Motor neuron (in vitro differentiated cells): ENCODE results near the gene SCRN2. TPM values are rescaled to one million over a fixed set of nuclear protein-coding genes. Genes with fewer than 3 reads are reported as not detected.

Experiments
- ATAC-seq, 8 experiments: fragments of 200-7000 bp; cut with Tn5 transposase; replicated peaks in 6 of 8; 2 replicates each; pipeline ENCODE4 v1.8.0; 2021; ENCODE audit warnings: mild to moderate bottlenecking in 8 of 8, moderate library complexity in 8 of 8
- H3K27ac ChIP-seq, 2 donors: fragments of 250-450 bp; sonication (Bioruptor Pico); 2 replicates each; pipeline ENCODE4 v1.9.0; 2021; ENCODE audit warnings: antibody characterized with exemption in 2 of 2, mild to moderate bottlenecking in 2 of 2, moderate library complexity in 1 of 2
- H3K4me1 ChIP-seq, 2 donors: fragments of 250-450 bp; sonication (Bioruptor Pico); replicated peaks in 1 of 2; 2 replicates each; pipeline ENCODE4 v1.6.1; 2021; ENCODE audit warnings: antibody characterized with exemption in 2 of 2, mild to moderate bottlenecking in 2 of 2, moderate library complexity in 1 of 2
- H3K4me3 ChIP-seq, 5 donors: fragments of 250-450 bp; sonication (Bioruptor Pico); 2 replicates each; pipeline ENCODE4 v1.9.0; 2021; ENCODE audit warnings: antibody characterized with exemption in 5 of 5, mild to moderate bottlenecking in 5 of 5, moderate library complexity in 4 of 5
- WGBS, 10 experiments: fragments of 450-650 bp; shearing (Covaris generic); methylation state at CpG; one replicate each; pipeline ENCODE4 v1.0.0; 2022; 5-methylcytosine and 5-hydroxymethylcytosine counted together
- in situ Hi-C, 9 experiments: fragments of 400-800 bp; cut with MboI; loops; one replicate each; pipeline ENCODE4 v1.15.0; 2021; ENCODE audit warnings: low sequenced_read_pairs in 9 of 9, low pct_unique_long_range_greater_than_20kb in 2 of 9; ENCODE audit not compliant: unreplicated experiment in 9 of 9
- total RNA-seq, 8 experiments: library from RNA; unstranded; fragments of 300-600 nt; gene quantifications; 2 replicates each; pipeline versions ENCODE4 v1.2.3 to v1.2.4, GENCODE V29; 2022

The SCRN2 gene
- 10 to 100 TPM; 10.8 to 38.6 (median 21.6) TPM for total RNA-seq

GRCh38 chr17:47840742-47841487 lies at the start of gene SCRN2:
SCRN2 (minus strand) TSS chr17:47841273; CDS start chr17:47840843, 430 bp downstream.
- peak; percentile 81 to 91 (median 89) for ATAC-seq
- Histone ChIP-seq H3K4me1 (peaks cover 11 to 16% of the 10 kb centered on the region in 2 donors), H3K27ac (peak within 1 kb of the TSS in 1 of 2 donors; percentile 43), H3K4me3 (peak within 1 kb of the TSS; percentile 44 to 80 (median 58))
- WGBS, 10 experiments: 0% methylated on average over 2 to 12 of the region's 55 CpGs; no CpG with 5 or more reads in 7 of the 10 experiments
- in situ Hi-C loops: loop anchor here in 4 of 9 experiments (5.0 to 25.0 kb wide), 5 partner anchors 46 to 171 kb away; partner anchors contain the start of genes PNPO (in 1 of the 4) and SP2 (in 1 of the 4)

DNA sequence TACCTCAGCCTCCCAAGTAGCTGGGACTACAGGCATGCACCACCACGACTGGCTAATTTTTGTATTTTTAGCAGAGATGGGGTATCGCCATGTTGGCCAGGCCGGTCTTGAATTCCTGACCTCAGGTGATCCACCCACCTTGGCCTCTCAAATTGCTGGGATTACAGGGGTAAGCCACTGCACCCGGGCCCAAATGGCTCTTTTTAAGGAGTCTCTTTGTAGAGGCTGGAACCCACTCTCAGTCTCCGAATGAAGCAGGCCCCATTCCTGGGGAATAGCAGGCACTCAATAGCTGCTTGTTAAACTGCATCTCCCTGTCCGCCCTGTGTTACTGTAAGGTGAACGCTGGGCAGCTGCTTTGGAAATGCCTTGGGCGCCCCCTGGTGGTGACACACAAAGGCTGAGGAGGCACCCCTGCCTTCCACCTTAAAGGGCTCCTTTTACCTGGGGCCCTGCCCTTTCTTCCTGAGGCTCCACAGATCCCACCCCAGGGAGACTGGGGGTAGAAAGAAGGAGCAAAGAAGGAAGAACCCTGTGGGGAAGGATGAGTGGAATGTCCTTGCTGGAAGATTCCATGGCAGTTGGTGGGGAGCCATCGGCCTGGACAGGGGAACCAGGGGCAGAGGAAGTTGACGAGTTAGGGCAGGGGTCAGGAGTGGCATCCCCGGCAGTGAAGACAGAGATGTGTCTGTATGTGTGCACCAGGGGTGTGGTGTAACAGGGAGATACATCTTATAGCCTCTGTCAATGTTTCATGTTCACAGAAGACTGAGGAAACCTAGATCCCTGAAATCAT lies 48.9 kb upstream of the SCRN2 start:
- H3K4me3 ChIP-seq: no peak overlapping the region
- H3K27ac ChIP-seq: no peak overlapping the region
- ATAC-seq: peak; percentile 94 to 100 (median 96)
- 0 to 93% (median 40%) methylated on average over 1 to 10 of the region's 11 CpGs; no CpG with 5 or more reads in 3 of the 10 experiments for WGBS, 10 experiments
- in situ Hi-C loops: loop anchor here in 3 of 9 experiments (5.0 to 10.0 kb wide), 2 partner anchors 45 to 48 kb away; partner anchors contain the start of gene SCRN2 (in 3 of the 3)
- peaks cover 3 to 4% of the 10 kb centered on the region in 2 donors for H3K4me1 ChIP-seq

DNA sequence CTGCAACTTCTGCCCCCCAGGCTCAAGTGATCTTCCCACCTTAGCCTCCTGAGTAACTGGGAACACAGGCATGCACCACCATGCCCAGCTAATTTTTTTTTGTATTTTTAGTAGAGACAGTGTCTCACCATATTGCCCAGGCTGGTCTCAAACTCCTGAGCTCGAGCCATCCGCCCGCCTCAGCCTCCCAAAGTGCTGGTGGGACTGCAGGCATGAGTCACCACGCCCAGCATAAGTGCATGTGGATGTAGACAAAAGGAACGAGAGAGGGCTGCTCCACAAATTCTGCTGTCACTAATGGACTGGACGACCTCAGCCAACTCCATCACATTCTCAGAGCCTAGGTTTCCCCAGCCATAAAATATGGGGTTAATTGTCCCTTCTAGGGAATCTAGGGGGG lies 47.2 kb upstream of the SCRN2 start:
- ATAC-seq: peak in 1 of 8 experiments; percentile 25
- in situ Hi-C loops: loop anchor here in 1 of 9 experiments (5.0 kb wide), 1 partner anchor 46 kb away; the partner anchor contains the start of gene SCRN2
- Histone ChIP-seq H3K4me3 (no peak overlapping the region), H3K27ac (no peak overlapping the region), H3K4me1 (no peaks in the 10 kb centered on the region)
- WGBS, 10 experiments: 0 to 71% (median 25%) methylated on average over 1 to 6 of the region's 6 CpGs; no CpG with 5 or more reads in 3 of the 10 experiments

DNA sequence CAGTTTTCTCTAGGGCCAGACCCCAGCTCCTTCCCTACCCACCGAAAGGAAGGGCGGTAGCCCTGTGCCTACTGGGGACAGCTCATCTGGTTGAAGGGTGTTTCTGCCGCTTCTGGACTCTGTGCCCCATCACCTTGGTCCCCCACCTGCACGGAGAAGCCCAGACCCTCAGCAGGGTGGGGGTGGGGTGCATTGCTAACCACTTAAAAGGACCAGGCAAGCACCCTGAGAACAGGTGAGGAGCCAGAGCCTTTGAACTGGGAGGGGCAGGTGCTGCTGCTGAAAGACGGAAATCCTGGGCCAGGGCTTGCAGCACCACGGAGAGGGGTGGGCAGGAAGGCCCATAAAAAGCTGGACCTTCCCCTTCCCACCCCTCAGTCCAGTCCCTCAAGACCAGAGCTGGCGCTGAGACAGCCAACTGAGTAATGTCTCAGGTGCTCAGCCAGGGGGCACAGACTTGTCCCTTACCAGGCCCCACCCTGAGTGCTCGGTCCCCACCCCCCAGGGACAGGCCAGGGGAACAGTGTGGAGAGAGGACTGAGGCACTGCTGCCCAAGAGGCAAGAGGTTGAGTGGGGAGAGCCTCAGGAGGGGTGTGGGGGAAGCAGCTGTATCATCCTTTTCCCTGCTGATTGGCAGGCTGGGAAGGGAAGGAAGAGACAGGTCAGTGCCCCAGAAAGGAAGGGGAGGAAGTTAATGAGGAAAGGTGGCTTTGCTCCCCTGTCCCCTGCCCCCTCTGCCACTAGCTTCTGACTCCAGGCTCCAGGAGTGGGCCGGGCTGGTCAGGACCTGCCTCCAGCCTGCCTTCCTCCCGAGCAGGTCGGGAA lies 44.0 kb upstream of the SCRN2 start:
- H3K4me1 ChIP-seq: no peaks in the 10 kb centered on the region
- 20 to 74% (median 49%) methylated on average over 1 to 3 of the region's 11 CpGs; no CpG with 5 or more reads in 6 of the 10 experiments for WGBS, 10 experiments
- no peak overlapping the region for H3K27ac ChIP-seq
- no peak overlapping the region for H3K4me3 ChIP-seq
- in situ Hi-C loops: loop anchor here in 1 of 9 experiments (5.0 kb wide), 1 partner anchor 43 kb away; the partner anchor contains the start of gene SCRN2
- ATAC-seq: no peak

DNA sequence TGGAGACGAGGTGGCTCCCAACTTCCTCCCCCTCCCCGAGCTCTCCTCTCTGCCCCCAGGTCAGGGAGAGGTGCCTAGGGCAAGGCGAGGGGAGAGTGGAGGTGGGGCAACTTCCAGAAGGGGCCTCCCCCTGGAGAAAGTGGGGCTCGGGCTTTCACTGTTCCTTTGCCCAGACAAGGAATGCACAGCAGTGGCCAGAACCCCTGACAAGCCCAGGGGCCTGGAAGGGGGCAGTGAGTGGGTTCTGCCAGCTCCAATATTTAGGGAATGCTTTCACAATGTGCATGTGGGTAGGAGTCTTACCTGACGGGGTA lies 43.3 kb upstream of the SCRN2 start:
- Histone ChIP-seq H3K4me3 (no peak overlapping the region), H3K27ac (no peak overlapping the region), H3K4me1 (no peaks in the 10 kb centered on the region)
- 57 to 80% methylated on average over 1 of the region's 5 CpGs; no CpG with 5 or more reads in 8 of the 10 experiments for WGBS, 10 experiments
- in situ Hi-C loops: no loop called here
- ATAC-seq: no peak

DNA sequence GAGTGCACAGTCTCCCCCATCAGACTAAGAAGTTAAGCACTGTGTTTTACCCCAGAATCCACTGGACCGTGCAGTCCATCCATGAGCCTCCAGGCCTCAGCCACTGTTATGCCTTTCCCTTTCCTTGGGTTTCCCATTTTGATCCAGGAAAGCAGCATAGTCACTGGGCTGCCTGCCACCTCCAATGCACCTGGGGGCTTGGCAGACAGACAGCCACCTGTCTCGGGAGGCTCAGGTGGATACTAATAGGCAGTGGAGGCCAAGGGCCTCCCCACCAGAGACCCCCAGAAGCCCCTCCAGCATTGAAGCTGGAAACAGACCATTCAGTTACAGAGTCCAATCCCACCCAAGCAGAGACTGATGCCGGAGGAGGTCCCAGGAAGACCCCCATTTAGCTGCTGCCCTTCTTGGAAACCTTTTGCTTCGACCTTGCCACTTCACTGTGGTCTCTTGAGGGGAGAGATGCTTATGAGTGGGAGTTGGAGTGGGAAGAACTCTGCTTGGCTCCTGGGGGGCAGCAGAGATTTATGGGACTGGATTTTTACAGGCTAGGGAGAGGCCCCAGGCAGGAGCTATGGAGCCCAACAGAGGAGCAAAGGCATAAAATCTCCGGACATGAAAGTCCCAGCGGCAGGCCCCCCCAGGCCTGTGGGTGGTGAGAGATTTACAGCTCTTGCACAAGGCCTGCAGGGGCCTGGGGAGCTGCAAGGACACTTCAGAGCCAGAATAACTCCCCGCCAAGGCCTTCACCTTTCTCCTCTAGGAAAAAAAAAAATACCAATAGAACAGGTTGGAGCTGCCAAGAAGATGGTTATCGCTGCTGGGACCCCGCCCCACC lies 42.7 kb upstream of the SCRN2 start:
- no peaks in the 10 kb centered on the region for H3K4me1 ChIP-seq
- in situ Hi-C loops: no loop called here
- H3K27ac ChIP-seq: no peak overlapping the region
- no peak overlapping the region for H3K4me3 ChIP-seq
- no peak for ATAC-seq
- WGBS, 10 experiments: 17 to 83% (median 45%) methylated on average over 1 to 4 of the region's 9 CpGs; no CpG with 5 or more reads in 5 of the 10 experiments

DNA sequence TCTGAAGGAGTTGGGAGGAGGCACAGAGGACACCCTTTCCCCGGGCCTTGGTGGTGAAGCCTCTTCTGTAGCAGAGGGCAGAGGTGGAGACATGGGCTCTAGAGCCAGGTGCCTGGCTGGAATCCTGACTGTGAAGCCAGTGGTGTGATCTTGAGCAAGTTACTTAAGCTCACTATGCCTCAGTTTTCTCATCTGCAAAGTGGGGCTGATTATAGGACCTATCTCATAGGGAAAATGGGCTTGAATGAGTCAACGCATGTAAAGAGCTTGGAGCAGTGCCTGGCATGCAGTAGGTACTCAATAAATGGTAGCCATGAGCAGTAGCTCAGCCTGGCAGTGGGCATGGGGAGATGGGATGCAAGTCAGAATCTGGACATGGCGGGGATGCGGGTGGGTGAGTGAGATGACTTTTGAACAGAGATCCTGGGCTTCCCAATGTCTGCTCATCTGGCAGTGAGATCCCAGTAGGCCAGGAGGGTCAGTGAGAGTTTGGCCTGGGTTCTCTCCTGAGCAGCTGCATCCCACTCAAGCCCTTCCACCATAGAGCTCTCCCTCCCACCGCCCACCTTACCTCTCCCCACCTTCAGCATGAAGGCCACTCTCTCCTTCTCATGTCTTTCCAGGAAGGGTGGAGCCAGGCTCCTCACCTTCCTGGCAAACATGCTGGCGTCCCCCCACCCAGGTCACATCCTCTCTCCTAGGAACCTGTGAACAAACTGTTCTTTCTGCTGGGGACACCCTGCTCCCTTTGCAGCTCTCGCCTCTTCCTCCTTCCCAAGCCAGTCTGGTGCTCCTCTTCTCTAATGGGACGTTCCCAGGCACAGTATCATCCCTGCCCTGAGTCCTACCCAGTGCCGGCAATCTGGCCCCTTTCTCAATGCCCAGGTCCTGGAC lies 41.9 kb upstream of the SCRN2 start:
- Histone ChIP-seq H3K4me1 (no peaks in the 10 kb centered on the region), H3K4me3 (no peak overlapping the region), H3K27ac (no peak overlapping the region)
- no peak for ATAC-seq
- WGBS, 10 experiments: 50 to 89% (median 72%) methylated on average over 1 to 5 of the region's 9 CpGs; no CpG with 5 or more reads in 3 of the 10 experiments
- in situ Hi-C loops: no loop called here

GRCh38 chr17:47882247-47882646 lies 41.2 kb upstream of the SCRN2 start:
- WGBS, 10 experiments: 0 to 80% (median 42%) methylated on average over 1 to 6 of the region's 7 CpGs; no CpG with 5 or more reads in 4 of the 10 experiments
- in situ Hi-C loops: no loop called here
- no peak overlapping the region for H3K27ac ChIP-seq
- no peaks in the 10 kb centered on the region for H3K4me1 ChIP-seq
- ATAC-seq: peak in 1 of 8 experiments; percentile 62
- no peak overlapping the region for H3K4me3 ChIP-seq

DNA sequence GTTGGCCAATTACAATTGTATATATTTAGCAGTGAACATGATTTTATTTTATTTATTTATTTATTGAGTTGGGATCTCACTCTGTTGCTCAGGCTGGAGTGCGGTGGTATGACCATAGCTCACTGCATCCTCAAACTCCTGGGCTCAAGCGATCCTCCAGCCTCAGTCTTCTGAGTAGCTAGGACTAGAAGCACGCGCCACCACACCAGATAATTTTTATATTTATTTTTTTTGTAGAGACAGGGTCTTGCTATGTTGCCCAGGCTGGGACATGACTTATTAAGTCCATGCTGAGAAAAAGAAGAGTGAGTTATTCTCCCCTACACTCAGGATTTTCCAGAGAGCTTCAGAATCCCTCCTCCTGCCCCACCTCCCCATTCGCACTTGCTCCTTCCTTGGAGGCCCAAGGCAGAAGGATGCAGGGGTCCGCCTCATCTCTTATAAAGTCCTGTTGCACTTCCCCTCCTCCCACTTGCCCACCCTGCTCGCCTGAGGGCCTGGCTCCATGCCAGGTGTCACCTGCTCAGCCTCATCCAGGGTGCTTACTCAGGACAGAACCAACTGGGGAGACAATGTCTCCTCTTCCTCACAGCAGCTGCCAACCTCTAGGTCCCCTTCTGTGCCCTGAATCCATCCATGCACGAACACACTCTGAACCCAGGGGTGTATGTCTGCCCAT lies 38.8 kb upstream of the SCRN2 start:
- no peak overlapping the region for H3K27ac ChIP-seq
- ATAC-seq: no peak
- no peaks in the 10 kb centered on the region for H3K4me1 ChIP-seq
- 40 to 100% (median 88%) methylated on average over 1 to 6 of the region's 8 CpGs for WGBS, 10 experiments
- in situ Hi-C loops: no loop called here
- no peak overlapping the region for H3K4me3 ChIP-seq

- in situ Hi-C loops: no loop called here
Measured at GRCh38 chr17:47879028-47879585, 38.0 kb upstream of the SCRN2 start.

More at GRCh38 chr17:47879028-47879585, 38.0 kb upstream of the SCRN2 start:
- ATAC-seq: no peak
- WGBS, 10 experiments: 0 to 79% (median 20%) methylated on average over 1 to 2 of the region's 2 CpGs; no CpG with 5 or more reads in 3 of the 10 experiments
- Histone ChIP-seq H3K4me3 (no peak overlapping the region), H3K4me1 (no peaks in the 10 kb centered on the region), H3K27ac (no peak overlapping the region)
